Ectodermal cell (in vitro differentiated cells): Measurements from ENCODE around the gene TUNAR.

Experiments
- H3K27ac ChIP-seq: 2 replicates; pipeline ENCODE4 v1.7.0; 2013; ENCODE audit warnings: mild to moderate bottlenecking, low read depth, low read length; ENCODE audit not compliant: insufficient read depth, poor library complexity, severe bottlenecking
- H3K27me3 ChIP-seq: 2 replicates; pipeline ENCODE4 v1.7.0; 2013; ENCODE audit warnings: mild to moderate bottlenecking, low read length; ENCODE audit not compliant: insufficient read depth, control insufficient read depth, poor library complexity, severe bottlenecking
- H3K36me3 ChIP-seq: one replicate; pipeline ENCODE4 v1.7.0; 2013; ENCODE audit warnings: low read length; ENCODE audit not compliant: control insufficient read depth, insufficient read depth
- H3K4me1 ChIP-seq: one replicate; pipeline ENCODE4 v1.7.0; 2013; ENCODE audit warnings: low read length; ENCODE audit not compliant: control insufficient read depth, insufficient read depth
- H3K4me3 ChIP-seq: 2 replicates; pipeline ENCODE4 v1.7.0; 2013; ENCODE audit warnings: low read depth, low read length, control low read depth; ENCODE audit not compliant: insufficient read depth
- H3K9me3 ChIP-seq: 2 replicates; pipeline ENCODE4 v1.7.0; 2013; ENCODE audit warnings: mild to moderate bottlenecking, low read length, moderate library complexity; ENCODE audit not compliant: control insufficient read depth
- WGBS, 2 experiments: methylation state at CpG; one replicate each; pipeline ENCODE4 v1.1.7; 2013; ENCODE audit warnings: missing lambda C conversion rate in 2 of 2; 5-methylcytosine and 5-hydroxymethylcytosine counted together

The TUNAR gene

GRCh38 chr14:95838862-95839261, 37.8 kb upstream of the TUNAR start:
- H3K4me1 ChIP-seq = peaks cover 14% of the 10 kb centered on the region
- no peaks in the 10 kb centered on the region for H3K9me3 ChIP-seq
- no peak overlapping the region for H3K4me3 ChIP-seq
- no peaks in the 10 kb centered on the region for H3K27me3 ChIP-seq
- no peak overlapping the region for H3K27ac ChIP-seq
- no peaks in the 10 kb centered on the region for H3K36me3 ChIP-seq
- WGBS, 2 experiments = 92 to 96% methylated on average over 4 to 5 of the region's 5 CpGs

- no peak overlapping the region for H3K4me3 ChIP-seq
- no peaks in the 10 kb centered on the region for H3K9me3 ChIP-seq
- H3K36me3 ChIP-seq = no peaks in the 10 kb centered on the region
- H3K27me3 ChIP-seq = no peaks in the 10 kb centered on the region
- H3K27ac ChIP-seq = no peak overlapping the region
- peaks cover under 1% of the 10 kb centered on the region for H3K4me1 ChIP-seq
- WGBS, 2 experiments = 94 to 95% methylated on average over 7 of the region's 7 CpGs
These were observed 36.4 kb upstream of the TUNAR start for GRCh38 chr14:95840094-95840700.

GRCh38 chr14:95841668-95842067, 35.0 kb upstream of the TUNAR start:
- Histone ChIP-seq H3K36me3 (no peaks in the 10 kb centered on the region), H3K4me1 (no peaks in the 10 kb centered on the region), H3K27me3 (no peaks in the 10 kb centered on the region), H3K4me3 (no peak overlapping the region), H3K27ac (no peak overlapping the region), H3K9me3 (no peaks in the 10 kb centered on the region)
- 73 to 78% methylated on average over 1 of the region's 1 CpG for WGBS, 2 experiments

- H3K4me3 ChIP-seq = no peak overlapping the region
- 86 to 87% methylated on average over 3 of the region's 3 CpGs for whole genome bisulfite sequencing, 2 experiments
- H3K27ac ChIP-seq = no peak overlapping the region
- no peaks in the 10 kb centered on the region for H3K9me3 ChIP-seq
- no peaks in the 10 kb centered on the region for H3K4me1 ChIP-seq
- no peaks in the 10 kb centered on the region for H3K27me3 ChIP-seq
- no peaks in the 10 kb centered on the region for H3K36me3 ChIP-seq
These were observed 26.9 kb upstream of the TUNAR start for GRCh38 chr14:95849761-95850160.

GRCh38 chr14:95850429-95850828, 26.2 kb upstream of the TUNAR start:
- WGBS, 2 experiments = 72 to 83% methylated on average over 4 of the region's 4 CpGs
- Histone ChIP-seq H3K27ac (no peak overlapping the region), H3K36me3 (no peaks in the 10 kb centered on the region), H3K9me3 (no peaks in the 10 kb centered on the region), H3K4me1 (no peaks in the 10 kb centered on the region), H3K4me3 (no peak overlapping the region), H3K27me3 (no peaks in the 10 kb centered on the region)

DNA sequence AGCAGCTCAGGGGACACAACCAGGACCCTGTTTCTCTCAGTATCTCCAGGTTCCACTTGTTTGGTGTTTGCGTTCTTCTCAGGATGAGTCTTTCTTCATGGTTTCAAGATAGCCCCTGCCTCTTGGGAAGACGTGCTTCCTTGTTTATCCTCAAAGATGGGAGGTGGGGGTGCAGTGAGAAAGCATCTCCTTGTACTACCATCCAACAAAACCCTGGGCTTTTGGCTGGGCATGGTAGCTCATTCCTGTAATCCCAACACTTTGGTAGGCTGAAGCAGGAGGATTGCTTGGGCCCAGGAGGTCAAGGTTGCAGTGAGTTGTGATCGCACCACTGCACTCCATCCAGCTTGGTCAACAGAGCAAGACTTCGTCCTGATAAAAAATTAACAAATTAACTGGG, 21.0 kb upstream of the TUNAR start:
- 91 to 95% methylated on average over 4 of the region's 4 CpGs for WGBS, 2 experiments
- no peaks in the 10 kb centered on the region for H3K27me3 ChIP-seq
- H3K4me3 ChIP-seq = no peak overlapping the region
- no peaks in the 10 kb centered on the region for H3K4me1 ChIP-seq
- H3K27ac ChIP-seq = no peak overlapping the region
- H3K36me3 ChIP-seq = no peaks in the 10 kb centered on the region
- no peaks in the 10 kb centered on the region for H3K9me3 ChIP-seq

DNA sequence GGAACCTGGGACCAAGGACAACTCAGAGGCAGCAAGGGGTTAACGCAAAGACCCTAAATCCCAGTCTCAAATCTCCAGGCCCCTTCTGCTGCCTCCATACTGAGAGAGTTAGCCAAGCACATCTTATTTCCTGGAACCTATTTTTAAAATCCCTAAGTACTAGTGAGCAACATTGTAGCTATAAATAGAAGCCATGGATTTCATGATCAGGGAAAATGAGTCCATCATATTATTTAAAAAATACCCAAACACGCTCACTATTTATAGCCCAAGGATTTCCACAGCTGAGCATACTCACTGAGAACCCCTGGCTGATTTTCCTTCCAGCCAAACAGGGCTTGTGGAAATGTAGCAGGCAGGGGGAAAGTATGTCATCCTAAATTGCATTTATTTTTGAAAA, 19.4 kb upstream of the TUNAR start:
- Histone ChIP-seq H3K4me1 (no peaks in the 10 kb centered on the region), H3K36me3 (no peaks in the 10 kb centered on the region), H3K9me3 (no peaks in the 10 kb centered on the region), H3K27ac (no peak overlapping the region), H3K27me3 (no peaks in the 10 kb centered on the region), H3K4me3 (no peak overlapping the region)
- WGBS, 2 experiments = 85 to 86% methylated on average over 2 of the region's 2 CpGs

- Histone ChIP-seq H3K27ac (no peak overlapping the region), H3K9me3 (no peaks in the 10 kb centered on the region), H3K4me3 (no peak overlapping the region), H3K27me3 (no peaks in the 10 kb centered on the region), H3K4me1 (no peaks in the 10 kb centered on the region), H3K36me3 (no peaks in the 10 kb centered on the region)
- 89 to 92% methylated on average over 4 of the region's 4 CpGs for WGBS, 2 experiments
These were observed 17.7 kb upstream of the TUNAR start for GRCh38 chr14:95858893-95859292.

DNA sequence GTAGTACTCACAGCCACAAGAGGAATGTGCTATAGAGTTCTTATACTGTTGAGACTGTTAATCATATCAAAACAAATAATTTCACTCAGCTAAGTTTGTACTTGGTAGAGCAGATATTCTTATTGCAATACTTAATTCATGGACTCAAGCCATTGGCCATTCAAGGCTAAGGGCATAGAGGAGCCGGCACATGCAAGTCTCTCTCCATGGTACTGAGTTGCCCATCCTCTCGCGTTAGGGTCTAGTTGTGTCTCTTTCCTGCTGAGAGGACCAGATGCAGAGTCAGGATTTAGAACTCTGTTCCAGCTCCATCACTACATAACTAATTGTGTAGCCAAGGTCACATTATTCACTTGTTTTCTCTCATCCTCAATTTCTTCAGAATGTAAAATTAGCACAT, 14.4 kb upstream of the TUNAR start:
- Histone ChIP-seq H3K36me3 (no peaks in the 10 kb centered on the region), H3K9me3 (no peaks in the 10 kb centered on the region), H3K4me1 (no peaks in the 10 kb centered on the region), H3K4me3 (no peak overlapping the region), H3K27ac (no peak overlapping the region), H3K27me3 (no peaks in the 10 kb centered on the region)
- 13 to 20% methylated on average over 3 of the region's 3 CpGs for WGBS, 2 experiments

DNA sequence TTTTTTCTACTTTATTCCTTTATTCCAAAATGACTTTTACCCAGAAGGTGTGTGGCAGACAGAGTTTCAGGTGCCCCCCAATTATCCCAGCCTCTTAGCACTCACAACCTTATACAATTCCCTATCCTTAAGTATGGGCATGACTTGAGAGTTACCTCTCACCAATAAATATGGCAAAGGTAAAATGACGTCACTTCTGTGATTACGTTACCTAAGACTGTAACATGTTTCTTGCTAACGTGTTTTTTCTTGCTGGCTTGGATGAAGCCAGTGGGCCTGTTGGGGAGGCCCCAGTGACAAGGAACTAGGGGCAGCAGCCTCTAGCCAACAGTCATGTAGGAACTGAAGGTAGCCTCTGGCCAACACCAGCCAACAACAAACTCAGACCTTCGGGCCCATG, 13.3 kb upstream of the TUNAR start:
- WGBS, 2 experiments = 90 to 96% methylated on average over 4 of the region's 4 CpGs
- Histone ChIP-seq H3K4me3 (no peak overlapping the region), H3K36me3 (no peaks in the 10 kb centered on the region)

DNA sequence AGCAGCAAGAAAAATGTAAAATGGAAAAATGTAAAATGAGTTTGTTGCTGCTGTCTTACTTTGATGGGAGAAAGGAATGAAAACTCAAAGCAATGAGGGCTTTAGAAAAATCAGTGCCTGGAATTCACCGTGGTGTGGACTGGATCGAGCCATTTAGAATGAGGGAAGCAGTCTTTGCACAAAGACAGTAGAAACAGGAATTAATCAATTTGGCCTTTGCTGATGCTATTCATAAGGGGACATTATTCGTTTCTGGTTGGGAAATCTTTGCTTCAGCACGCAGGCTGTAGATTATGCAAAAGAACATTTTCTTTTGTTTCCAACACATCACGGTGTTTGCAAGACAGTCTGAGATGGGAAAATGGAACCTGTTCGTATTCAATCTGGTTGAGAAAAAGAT, 6.9 kb upstream of the TUNAR start:
- Histone ChIP-seq H3K27ac (no peak overlapping the region), H3K4me1 (no peaks in the 10 kb centered on the region), H3K27me3 (no peaks in the 10 kb centered on the region), H3K36me3 (no peaks in the 10 kb centered on the region), H3K9me3 (no peaks in the 10 kb centered on the region), H3K4me3 (no peak overlapping the region)
- 91 to 92% methylated on average over 6 of the region's 6 CpGs for WGBS, 2 experiments

More for the DNA sequence above, 13.3 kb upstream of the TUNAR start:
- Histone ChIP-seq H3K9me3 (no peaks in the 10 kb centered on the region), H3K27ac (no peak overlapping the region), H3K4me1 (no peaks in the 10 kb centered on the region), H3K27me3 (no peaks in the 10 kb centered on the region)
